ENCODE measurements around the gene AFAP1.

Gene AFAP1

DNA sequence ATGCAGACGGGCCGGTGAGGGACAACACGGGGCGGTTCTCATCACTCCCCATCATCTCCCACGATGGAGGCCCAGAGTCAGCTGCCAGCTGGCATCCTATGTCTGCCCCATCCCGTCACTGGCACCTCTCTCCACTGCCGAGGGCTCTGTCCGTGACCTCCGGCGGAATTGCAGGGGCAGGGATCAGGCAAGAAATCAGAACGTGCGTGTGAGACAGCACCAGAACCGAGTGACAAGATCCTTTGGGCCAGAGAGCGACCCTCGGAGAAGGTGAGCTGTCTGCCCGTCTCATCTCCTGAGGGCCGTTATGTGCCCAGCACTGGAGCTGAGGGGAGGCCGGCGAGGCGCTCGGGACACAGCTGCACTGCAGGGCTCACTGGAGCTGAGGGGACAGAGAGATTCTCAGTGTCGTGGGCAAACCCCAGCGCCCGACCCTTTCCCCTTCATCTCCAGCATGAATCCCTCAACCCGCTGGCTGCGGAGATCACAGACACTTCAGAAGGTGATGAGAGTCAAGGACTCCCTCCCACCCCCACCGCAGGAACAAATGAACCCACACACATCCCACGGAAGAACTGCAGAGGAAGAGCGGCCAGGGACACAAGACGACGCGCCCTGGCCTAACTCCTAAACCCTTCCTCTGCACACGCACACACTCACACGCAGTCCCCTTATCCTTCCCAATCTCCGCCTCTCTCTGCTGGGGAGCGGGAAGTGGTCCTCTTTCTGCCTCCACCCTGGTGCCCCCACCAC is 128.7 kb downstream of the AFAP1 start:
- Mint-ChIP-seq H3K27me3 (no peaks in the 10 kb centered on the region), H3K9me3 (no peaks in the 10 kb centered on the region), H3K4me3 (no peak overlapping the region), H3K4me1 (ENCODE audit: low read depth) (peaks cover 12% of the 10 kb centered on the region), H3K27ac (no peak overlapping the region), H3K36me3 (ENCODE audit: low read depth) (peaks cover 72% of the 10 kb centered on the region)
- DNase-seq: no peak

DNA sequence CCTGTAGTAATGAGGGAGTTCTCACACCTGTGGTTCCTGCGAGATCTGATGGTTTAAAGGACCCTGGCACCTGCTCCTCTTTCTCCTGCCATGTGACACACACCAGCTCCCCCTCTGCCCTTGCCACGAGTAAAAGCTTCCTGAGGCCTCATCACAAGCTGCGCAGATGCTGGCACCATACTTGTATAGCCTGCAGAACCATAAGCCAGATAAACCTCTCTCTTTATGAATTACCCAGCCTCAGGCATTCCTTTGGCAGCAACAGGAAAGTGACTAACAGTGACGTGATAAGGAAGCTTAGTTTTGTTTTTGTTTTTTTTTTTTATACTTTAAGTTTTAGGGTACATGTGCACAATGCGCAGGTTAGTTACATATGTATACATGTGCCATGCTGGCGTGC is 130.9 kb downstream of the AFAP1 start:
- DNase-seq: no peak
- H3K9me3 Mint-ChIP-seq: no peaks in the 10 kb centered on the region
- no peak overlapping the region for H3K4me3 Mint-ChIP-seq
- H3K36me3 Mint-ChIP-seq (ENCODE audit: low read depth): peaks cover 51% of the 10 kb centered on the region
- no peaks in the 10 kb centered on the region for H3K27me3 Mint-ChIP-seq
- no peak overlapping the region for H3K27ac Mint-ChIP-seq
- peaks cover 14% of the 10 kb centered on the region for H3K4me1 Mint-ChIP-seq (ENCODE audit: low read depth)

GRCh38 chr4:7808181-7808580 is 131.5 kb downstream of the AFAP1 start:
- H3K36me3 Mint-ChIP-seq (ENCODE audit: low read depth): peaks cover 45% of the 10 kb centered on the region
- H3K4me1 Mint-ChIP-seq (ENCODE audit: low read depth): peaks cover 9% of the 10 kb centered on the region
- no peaks in the 10 kb centered on the region for H3K27me3 Mint-ChIP-seq
- no peak overlapping the region for H3K4me3 Mint-ChIP-seq
- no peaks in the 10 kb centered on the region for H3K9me3 Mint-ChIP-seq
- no peak overlapping the region for H3K27ac Mint-ChIP-seq
- DNase-seq: no peak

DNA sequence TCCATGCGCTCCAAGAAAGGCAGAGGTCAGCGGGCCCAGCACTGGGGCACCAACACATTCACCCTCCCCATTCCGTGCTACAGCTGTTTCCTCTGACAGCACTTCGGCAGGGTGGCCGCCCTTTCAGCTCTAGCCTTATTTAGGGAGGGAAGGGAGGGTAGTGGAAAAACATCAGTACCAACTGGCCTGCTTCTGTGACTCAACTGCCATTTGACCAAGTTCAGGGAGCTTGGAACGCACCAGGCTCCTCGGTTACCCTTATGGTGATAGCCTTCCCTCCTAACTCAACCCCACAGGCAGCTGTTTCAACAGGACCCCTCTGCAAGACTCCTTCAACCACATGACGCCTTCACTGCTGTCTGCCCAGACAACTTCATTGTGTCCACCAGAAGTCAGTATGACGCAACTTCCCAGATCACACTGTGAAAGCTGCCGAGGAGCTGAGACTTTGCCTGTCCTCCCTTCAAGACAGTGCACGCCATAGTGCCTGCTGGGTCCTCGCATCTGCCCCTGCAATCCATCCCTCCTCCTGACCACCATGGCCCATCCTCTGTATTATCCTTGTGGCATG is 132.2 kb downstream of the AFAP1 start:
- no peak for DNase-seq
- H3K9me3 Mint-ChIP-seq: no peaks in the 10 kb centered on the region
- H3K4me3 Mint-ChIP-seq: no peak overlapping the region
- no peak overlapping the region for H3K27ac Mint-ChIP-seq
- H3K27me3 Mint-ChIP-seq: no peaks in the 10 kb centered on the region
- peaks cover 6% of the 10 kb centered on the region for H3K4me1 Mint-ChIP-seq (ENCODE audit: low read depth)
- peaks cover 40% of the 10 kb centered on the region for H3K36me3 Mint-ChIP-seq (ENCODE audit: low read depth)

DNA sequence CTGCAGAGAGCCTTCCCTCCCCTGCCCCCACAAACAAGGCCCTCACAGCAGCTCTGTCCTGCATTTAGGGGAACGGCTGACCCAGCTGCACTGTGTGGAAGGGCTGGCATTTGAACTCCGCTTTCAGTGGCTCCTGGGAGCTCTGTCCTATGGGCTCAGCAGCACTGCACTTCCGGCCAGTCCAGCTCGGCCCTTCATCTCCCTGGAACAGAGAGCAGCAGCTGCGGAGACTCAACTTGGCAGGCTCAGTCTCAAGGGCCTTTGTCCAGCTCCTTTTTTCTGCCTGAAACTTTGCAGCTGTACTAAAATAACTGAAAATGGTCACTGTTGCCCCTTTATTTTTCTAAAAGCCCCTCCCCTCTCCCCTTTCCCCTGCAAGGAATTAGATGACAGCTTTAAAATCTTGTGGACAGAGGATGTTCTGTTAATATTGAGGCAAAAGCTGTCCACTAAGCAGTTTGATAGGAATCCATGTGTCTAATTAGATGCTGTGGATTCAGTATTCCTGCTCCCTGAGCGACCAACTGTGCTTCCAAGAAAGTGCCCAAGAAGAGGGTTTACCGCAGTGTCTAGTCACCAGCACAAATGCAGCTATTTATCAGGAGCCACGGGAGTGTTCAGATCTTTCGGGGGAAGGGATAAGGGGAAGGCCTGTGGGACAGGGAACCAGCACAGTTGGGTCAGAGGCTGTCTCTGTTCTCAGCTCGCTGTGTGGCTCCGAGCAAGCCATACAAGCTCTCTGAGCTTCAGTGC is 133.1 kb downstream of the AFAP1 start:
- DNase-seq: no peak
- Mint-ChIP-seq H3K9me3 (no peaks in the 10 kb centered on the region), H3K27ac (no peak overlapping the region), H3K4me1 (ENCODE audit: low read depth) (peaks cover 11% of the 10 kb centered on the region), H3K27me3 (no peaks in the 10 kb centered on the region), H3K36me3 (ENCODE audit: low read depth) (peaks cover 36% of the 10 kb centered on the region), H3K4me3 (no peak overlapping the region)

DNA sequence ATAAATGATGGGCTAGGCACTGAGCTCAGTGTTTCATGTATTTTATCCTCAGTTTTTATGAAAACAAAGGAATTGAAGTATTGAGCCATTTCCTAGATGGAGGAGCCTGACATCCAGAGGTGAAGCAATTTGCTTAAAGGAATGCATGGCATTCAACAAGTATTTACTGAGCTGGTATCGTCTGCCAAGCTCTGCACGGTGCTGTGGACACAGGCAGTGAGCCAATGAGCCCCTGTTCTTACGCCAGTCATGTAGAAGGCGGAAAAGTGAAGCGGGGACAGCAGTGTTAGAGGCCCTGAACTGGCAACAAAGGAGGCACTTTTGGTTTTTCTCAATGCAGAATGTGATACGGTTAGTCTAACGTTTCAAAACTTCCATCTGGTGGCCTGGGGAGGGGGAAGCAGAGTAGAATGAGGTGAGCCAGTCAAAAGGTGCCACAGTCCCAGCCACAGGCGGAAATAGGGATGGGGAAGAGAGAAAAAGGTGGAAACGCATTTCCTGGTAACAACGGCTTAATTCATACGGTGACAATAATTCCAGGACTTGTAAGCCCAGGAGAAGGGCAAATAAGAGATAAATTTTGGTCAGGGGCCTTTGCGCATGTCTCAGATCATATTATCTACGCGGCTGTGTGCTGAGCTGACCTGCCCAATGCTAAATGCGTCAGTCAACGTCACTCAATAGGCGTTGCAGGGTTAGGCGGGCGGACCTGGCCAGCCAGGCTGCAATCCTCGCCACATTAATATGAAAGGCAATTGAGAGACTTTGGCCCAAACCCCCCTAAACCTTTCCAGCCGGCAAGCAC is 133.9 kb downstream of the AFAP1 start:
- Mint-ChIP-seq H3K36me3 (ENCODE audit: low read depth) (peaks cover 40% of the 10 kb centered on the region), H3K27ac (no peak overlapping the region), H3K9me3 (no peaks in the 10 kb centered on the region), H3K27me3 (no peaks in the 10 kb centered on the region), H3K4me3 (no peak overlapping the region), H3K4me1 (ENCODE audit: low read depth) (peaks cover 11% of the 10 kb centered on the region)
- no peak for DNase-seq

DNA sequence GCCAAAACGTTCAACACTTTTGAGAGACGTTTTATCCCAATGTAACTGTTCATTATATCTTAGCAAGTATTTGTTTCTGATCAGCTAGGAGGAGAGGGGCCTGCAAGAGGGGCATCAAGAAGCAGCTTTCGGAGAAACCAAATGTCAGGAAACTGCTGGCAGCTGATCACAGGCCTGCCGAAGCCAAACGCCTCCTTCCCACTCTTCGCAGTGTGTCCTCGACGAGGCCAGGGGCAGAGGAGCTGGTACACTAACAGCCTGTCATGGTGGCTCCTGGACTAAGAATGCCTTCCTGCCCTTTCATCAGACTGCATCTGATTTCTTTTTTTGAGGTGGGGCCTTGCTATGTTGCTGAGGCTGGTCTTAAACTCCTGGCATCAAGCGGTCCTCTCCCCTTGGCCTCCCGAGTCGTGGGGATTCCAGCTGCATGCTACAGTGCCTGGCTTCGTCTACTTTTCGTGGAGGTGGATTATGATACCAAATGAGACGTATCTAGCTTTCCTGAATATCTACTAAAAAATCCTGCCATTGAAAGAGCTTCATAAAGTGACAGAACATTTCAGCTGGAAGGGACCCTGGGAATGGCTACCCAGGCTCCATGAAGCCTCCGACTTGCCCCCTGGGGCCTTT is 134.8 kb downstream of the AFAP1 start:
- H3K4me3 Mint-ChIP-seq: no peak overlapping the region
- no peak for DNase-seq
- peaks cover 11% of the 10 kb centered on the region for H3K4me1 Mint-ChIP-seq (ENCODE audit: low read depth)
- no peaks in the 10 kb centered on the region for H3K27me3 Mint-ChIP-seq
- H3K9me3 Mint-ChIP-seq: no peaks in the 10 kb centered on the region
- peaks cover 40% of the 10 kb centered on the region for H3K36me3 Mint-ChIP-seq (ENCODE audit: low read depth)
- no peak overlapping the region for H3K27ac Mint-ChIP-seq

DNA sequence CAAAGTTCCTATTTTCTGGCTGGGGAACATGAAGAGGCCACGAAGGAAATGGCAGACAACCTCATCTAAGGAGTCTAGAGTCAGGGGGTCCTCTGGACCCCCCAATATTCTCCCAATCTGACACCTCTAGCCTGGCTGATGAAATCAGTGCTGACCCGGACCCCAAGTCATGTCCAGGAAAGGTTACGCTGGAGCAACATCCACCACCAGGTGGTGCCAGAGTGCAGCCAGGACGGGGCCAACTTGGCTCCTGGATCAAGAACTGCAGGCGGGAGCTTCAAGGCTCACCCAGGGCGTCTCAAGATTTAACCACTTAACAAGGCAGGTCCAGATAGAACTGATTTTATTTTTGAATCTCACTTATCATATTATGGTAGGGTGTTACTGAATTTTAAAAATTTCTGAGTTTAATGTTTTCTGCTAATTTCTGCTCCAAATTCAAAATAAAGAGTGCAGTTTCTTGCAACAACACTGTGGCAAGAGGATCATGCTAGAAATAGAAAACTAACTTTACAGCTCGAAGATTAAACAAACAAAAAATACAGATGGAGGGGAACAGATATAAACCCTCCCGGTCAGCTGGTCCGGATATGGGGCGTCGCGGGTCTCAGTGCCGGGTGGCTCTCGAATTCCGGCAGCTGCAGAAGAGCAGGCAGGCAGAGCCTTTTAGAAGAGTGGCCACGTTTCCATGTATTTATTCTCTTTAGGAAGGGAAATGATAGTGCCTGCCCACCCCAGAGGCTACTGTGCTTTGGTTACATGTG is 135.5 kb downstream of the AFAP1 start:
- Mint-ChIP-seq H3K4me3 (no peak overlapping the region), H3K4me1 (ENCODE audit: low read depth) (peaks cover 11% of the 10 kb centered on the region), H3K9me3 (no peaks in the 10 kb centered on the region), H3K27me3 (no peaks in the 10 kb centered on the region), H3K36me3 (ENCODE audit: low read depth) (peaks cover 41% of the 10 kb centered on the region), H3K27ac (peak overlapping the region; percentile 55)
- DNase-seq: peak; percentile 89

GRCh38 chr4:7803371-7803770 is 136.3 kb downstream of the AFAP1 start:
- Mint-ChIP-seq H3K4me3 (no peak overlapping the region), H3K27ac (no peak overlapping the region), H3K9me3 (no peaks in the 10 kb centered on the region), H3K36me3 (ENCODE audit: low read depth) (peaks cover 41% of the 10 kb centered on the region), H3K4me1 (ENCODE audit: low read depth) (peaks cover 10% of the 10 kb centered on the region), H3K27me3 (no peaks in the 10 kb centered on the region)
- DNase-seq: no peak

- H3K36me3 Mint-ChIP-seq (ENCODE audit: low read depth): peaks cover 43% of the 10 kb centered on the region
- H3K4me3 Mint-ChIP-seq: no peak overlapping the region
- peaks cover 15% of the 10 kb centered on the region for H3K4me1 Mint-ChIP-seq (ENCODE audit: low read depth)
- no peaks in the 10 kb centered on the region for H3K9me3 Mint-ChIP-seq
- no peaks in the 10 kb centered on the region for H3K27me3 Mint-ChIP-seq
- peak; percentile 85 for DNase-seq
- no peak overlapping the region for H3K27ac Mint-ChIP-seq
Measured at GRCh38 chr4:7802093-7802726, 137.5 kb downstream of the AFAP1 start.

DNA sequence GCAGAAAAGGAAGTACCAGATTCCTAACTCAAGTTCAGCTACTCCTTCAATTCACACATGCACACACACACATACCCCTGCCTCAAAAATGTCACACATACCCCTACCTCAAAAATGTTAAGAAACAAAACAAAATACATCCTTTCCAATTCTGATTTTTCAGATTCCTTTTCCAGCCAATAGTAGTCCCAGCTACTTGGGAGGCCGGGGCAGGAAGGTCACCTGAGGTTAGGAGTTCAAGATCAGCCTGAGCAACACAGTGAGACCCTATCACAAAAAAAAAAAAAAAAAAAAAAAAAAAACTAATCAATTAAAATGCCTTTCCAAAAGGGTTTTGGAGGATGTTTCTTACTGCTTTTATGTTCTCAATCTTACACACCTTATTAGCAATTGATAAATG is 138.0 kb downstream of the AFAP1 start:
- DNase-seq: no peak
- Mint-ChIP-seq H3K4me3 (no peak overlapping the region), H3K36me3 (ENCODE audit: low read depth) (peaks cover 42% of the 10 kb centered on the region), H3K27me3 (no peaks in the 10 kb centered on the region), H3K9me3 (no peaks in the 10 kb centered on the region), H3K4me1 (ENCODE audit: low read depth) (peaks cover 17% of the 10 kb centered on the region), H3K27ac (no peak overlapping the region)

DNA sequence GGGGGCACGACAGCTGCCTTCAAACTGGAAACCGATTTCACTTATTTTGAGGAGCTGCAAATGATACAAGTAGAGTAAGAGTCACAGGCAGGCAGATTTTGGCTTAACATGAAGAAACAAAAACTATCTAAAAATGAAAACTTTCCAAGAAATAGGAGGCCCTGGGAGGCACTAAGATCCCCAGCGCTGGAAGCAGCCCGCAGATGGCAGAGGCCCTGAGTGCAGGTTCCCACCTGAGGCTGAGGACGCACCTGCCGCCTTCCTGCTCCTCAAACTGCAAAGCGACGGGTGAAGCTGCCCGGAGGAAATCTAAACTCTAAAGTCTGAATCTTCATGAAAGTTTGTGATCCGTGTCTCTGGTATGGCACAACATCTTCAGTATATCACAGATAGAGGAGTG is 138.7 kb downstream of the AFAP1 start:
- Mint-ChIP-seq H3K4me1 (ENCODE audit: low read depth) (peaks cover 17% of the 10 kb centered on the region), H3K9me3 (no peaks in the 10 kb centered on the region), H3K4me3 (no peak overlapping the region), H3K27ac (no peak overlapping the region), H3K27me3 (no peaks in the 10 kb centered on the region), H3K36me3 (ENCODE audit: low read depth) (peaks cover 40% of the 10 kb centered on the region)
- peak; percentile 22 for DNase-seq

- peak; percentile 13 for DNase-seq
- Mint-ChIP-seq H3K4me1 (ENCODE audit: low read depth) (peaks cover 17% of the 10 kb centered on the region), H3K27me3 (no peaks in the 10 kb centered on the region), H3K9me3 (no peaks in the 10 kb centered on the region), H3K36me3 (ENCODE audit: low read depth) (peaks cover 40% of the 10 kb centered on the region), H3K27ac (no peak overlapping the region), H3K4me3 (no peak overlapping the region)
Measured at GRCh38 chr4:7800410-7800809, 139.3 kb downstream of the AFAP1 start.
